Measurements from ENCODE around the gene MFSD6L.

GRCh38 chr17:8831234-8831849 lies 32.2 kb upstream of the MFSD6L start:
- TF ChIP-seq CTCF (IDR thresholded peaks at IDR 0.05; ENCODE audit: borderline replicate concordance, extremely low read depth, low read length, poor library complexity, severe bottlenecking) (no peak), EZH2 (IDR thresholded peaks at IDR 0.05; ENCODE audit: borderline replicate concordance, low read depth, low read length, severe bottlenecking) (no peak)
